Globus pallidus (tissue), 1 donor: ENCODE data around the gene GRIN3B.

Source experiments
- DNase-seq: peaks from one replicate; pipeline ENCODE4 v3.0.0-alpha.2; 2015; ENCODE audit warnings: low spot score

Gene GRIN3B

GRCh38 chr19:964761-965694 lies 35.2 kb upstream of the GRIN3B start:
- no peak for DNase-seq

GRCh38 chr19:966485-967088 lies 33.6 kb upstream of the GRIN3B start:
- DNase-seq: no peak

- no peak for DNase-seq
Observed at GRCh38 chr19:970695-971094, 29.5 kb upstream of the GRIN3B start.

GRCh38 chr19:971795-972194 lies 28.4 kb upstream of the GRIN3B start:
- no peak for DNase-seq

- DNase-seq: no peak
Observed at GRCh38 chr19:972281-972680, 27.9 kb upstream of the GRIN3B start.

- DNase-seq: no peak
Observed at GRCh38 chr19:973726-974563, 26.3 kb upstream of the GRIN3B start.

GRCh38 chr19:974564-975257 lies 25.5 kb upstream of the GRIN3B start:
- no peak for DNase-seq

GRCh38 chr19:976476-976875 lies 23.7 kb upstream of the GRIN3B start:
- no peak for DNase-seq

- DNase-seq: no peak
Observed at GRCh38 chr19:977058-977464, 23.2 kb upstream of the GRIN3B start.

GRCh38 chr19:979318-979741 lies 20.9 kb upstream of the GRIN3B start:
- DNase-seq: no peak

- DNase-seq: no peak
Observed at GRCh38 chr19:980133-980998, 19.9 kb upstream of the GRIN3B start.

- DNase-seq: peak; percentile 61
Observed at GRCh38 chr19:982567-983170, 17.6 kb upstream of the GRIN3B start.

GRCh38 chr19:984165-984967 lies 15.9 kb upstream of the GRIN3B start, which contains the start of gene WDR18:
Gene WDR18, plus strand, starts transcription at chr19:984345. Its CDS starts 9 bp downstream, at chr19:984354.
- peak; percentile 93 for DNase-seq

- DNase-seq: no peak
Observed at GRCh38 chr19:986083-986482, 14.1 kb upstream of the GRIN3B start.

- DNase-seq: no peak
Observed at GRCh38 chr19:988081-988480, 12.1 kb upstream of the GRIN3B start.

- no peak for DNase-seq
Observed at GRCh38 chr19:988510-988909, 11.7 kb upstream of the GRIN3B start.

GRCh38 chr19:989381-990081 lies 10.7 kb upstream of the GRIN3B start:
- DNase-seq: no peak

GRCh38 chr19:990119-990571 lies 10.1 kb upstream of the GRIN3B start:
- no peak for DNase-seq

- no peak for DNase-seq
Observed at GRCh38 chr19:990746-991145, 9.5 kb upstream of the GRIN3B start.
